GM12874 (cell line): ENCODE data around the gene HK2.

Experiments
- TF ChIP-seq, protein P1 (sequence below): IDR thresholded peaks from 2 replicates; pipeline ENCODE4 v1.5.1; 2011; ENCODE audit warnings: low read depth, mild to moderate bottlenecking, control low read depth, low read length, moderate library complexity; ENCODE audit not compliant: insufficient read depth

The HK2 gene

DNA sequence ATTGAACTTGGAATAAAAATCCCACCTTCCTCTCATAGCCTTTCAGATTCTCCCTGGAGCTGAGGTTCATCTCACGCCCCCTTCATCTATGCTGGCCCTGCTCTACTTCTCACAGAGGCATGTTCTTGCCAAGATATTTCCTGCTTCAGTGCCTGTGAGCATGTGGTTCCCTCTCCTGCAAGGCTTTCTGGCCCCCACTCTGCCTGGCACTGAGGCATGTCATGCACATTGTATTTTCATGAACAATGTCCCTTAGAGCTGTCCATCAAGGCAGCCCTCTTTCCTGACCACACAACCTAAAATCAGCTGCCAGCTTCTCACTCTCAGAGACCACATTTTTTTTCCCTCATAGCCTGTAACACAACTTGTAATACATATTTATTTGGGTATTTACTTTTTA is 18.0 kb upstream of the HK2 start:
- TF ChIP-seq, protein P1, sequence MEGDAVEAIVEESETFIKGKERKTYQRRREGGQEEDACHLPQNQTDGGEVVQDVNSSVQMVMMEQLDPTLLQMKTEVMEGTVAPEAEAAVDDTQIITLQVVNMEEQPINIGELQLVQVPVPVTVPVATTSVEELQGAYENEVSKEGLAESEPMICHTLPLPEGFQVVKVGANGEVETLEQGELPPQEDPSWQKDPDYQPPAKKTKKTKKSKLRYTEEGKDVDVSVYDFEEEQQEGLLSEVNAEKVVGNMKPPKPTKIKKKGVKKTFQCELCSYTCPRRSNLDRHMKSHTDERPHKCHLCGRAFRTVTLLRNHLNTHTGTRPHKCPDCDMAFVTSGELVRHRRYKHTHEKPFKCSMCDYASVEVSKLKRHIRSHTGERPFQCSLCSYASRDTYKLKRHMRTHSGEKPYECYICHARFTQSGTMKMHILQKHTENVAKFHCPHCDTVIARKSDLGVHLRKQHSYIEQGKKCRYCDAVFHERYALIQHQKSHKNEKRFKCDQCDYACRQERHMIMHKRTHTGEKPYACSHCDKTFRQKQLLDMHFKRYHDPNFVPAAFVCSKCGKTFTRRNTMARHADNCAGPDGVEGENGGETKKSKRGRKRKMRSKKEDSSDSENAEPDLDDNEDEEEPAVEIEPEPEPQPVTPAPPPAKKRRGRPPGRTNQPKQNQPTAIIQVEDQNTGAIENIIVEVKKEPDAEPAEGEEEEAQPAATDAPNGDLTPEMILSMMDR, result no peak

DNA sequence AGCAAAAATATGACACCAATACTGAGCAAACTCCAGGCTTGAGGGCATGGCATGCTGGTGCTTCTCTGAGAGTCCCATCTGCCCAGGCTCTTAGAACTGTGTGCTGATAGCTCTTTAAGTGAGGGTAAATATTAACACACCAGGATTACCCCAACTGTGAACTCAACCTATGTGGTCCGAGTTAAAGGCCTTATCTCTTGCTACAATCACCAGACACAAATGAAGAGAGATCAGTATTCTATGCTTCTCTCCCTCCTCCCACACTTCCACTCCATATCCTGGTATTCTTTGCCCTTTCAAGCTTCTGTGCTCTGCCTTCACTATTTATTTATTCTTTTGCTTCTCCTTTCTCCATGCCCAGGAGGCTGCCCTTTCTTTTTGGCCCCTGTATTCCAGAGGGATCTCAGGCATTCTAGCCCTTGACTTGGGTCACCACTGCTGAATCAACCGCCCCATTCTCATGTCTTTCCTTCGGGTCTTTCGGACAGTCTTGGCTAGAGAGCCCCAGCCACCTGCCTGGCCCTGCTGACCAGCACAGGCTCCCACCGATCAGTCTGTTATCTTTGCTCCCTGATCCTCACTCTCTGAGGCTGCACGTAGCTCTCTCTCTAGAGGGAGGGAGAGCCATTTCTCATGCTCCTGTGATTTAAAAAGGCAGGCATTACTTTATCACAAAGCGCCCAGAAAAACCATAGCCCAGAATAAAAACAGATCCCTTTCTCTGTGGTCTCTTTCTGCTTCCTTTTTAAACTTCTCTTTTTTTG is 17.2 kb upstream of the HK2 start:
- TF ChIP-seq, protein P1, result no peak

DNA sequence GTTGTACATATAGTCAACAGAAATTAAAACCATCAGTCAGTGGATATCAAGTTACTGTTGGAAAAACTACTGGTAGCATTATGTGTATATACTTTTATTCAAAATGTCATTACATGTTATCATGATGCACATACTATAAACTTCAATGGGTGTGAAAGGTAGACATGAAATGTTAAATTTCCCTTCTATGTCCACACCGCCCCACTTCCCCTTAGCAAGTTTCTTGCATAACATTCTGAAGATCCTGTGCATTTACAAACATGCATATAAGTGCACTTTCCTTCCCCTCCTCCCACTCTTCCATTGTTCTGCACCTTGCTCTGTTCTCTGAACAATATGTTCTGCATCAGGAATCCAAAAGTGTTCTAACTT is 16.6 kb upstream of the HK2 start:
- TF ChIP-seq, protein P1, result no peak

DNA sequence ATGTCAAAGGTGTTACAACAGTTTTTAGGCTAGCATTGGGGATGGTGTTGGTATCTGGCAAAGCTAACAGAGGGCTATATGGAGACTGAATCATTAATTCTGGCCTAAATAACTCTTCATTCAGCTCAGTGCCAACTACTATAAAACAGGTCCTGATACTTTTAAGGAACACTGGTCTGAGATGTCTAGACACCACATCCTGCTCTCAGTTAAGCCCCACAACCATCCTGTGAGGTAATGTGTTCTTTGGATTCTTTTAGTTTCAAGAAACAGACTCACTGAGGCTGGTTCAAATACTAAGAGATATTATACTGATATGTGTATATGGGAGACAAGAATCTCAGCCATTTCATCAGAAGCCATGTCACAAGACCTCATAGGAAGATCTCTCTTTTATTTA is 14.2 kb upstream of the HK2 start:
- TF ChIP-seq, protein P1, result no peak

DNA sequence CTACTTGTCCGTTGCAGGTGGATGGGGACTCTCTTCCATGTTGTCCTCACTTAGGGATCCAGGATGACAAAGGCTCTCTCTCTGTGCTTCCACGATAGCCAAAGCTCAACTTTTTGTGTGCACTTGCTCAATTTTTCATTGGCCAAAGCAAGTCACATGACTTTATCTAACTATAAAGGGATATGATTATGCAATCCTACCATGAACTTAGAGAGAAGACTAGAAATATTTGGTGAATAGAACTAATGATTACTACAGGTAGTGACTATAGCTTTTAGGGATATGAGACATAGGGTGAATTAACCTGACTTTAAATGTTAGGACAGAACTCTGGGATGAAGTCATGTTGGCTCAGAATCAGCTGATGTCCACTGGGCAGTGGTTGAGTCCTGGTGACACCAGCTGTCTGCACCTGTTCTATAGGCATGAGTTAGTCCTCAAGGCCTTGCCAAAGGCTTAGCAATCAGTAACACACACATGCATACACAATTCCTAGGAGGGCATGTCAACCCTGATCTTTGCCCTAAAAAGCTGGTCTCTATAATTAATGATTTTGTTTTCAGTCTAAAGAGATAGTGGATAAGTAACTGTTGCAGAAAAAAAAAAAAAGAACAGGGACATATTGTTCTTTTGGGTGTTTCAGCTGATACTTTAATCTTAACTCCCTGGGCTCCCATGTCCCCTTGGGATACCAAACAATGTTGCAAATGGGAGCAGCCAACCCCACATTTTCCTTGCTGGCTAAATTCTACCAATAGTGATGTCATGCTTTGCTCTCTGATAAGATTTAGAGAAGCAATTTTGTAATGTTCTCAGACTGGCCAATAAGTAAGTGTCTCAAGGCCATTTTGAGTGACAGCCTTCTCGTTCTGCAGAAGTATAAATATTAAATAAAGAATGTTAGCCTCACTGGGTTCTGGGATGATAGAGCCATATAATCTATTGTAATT is 12.5 kb upstream of the HK2 start:
- TF ChIP-seq, protein P1, result no peak

DNA sequence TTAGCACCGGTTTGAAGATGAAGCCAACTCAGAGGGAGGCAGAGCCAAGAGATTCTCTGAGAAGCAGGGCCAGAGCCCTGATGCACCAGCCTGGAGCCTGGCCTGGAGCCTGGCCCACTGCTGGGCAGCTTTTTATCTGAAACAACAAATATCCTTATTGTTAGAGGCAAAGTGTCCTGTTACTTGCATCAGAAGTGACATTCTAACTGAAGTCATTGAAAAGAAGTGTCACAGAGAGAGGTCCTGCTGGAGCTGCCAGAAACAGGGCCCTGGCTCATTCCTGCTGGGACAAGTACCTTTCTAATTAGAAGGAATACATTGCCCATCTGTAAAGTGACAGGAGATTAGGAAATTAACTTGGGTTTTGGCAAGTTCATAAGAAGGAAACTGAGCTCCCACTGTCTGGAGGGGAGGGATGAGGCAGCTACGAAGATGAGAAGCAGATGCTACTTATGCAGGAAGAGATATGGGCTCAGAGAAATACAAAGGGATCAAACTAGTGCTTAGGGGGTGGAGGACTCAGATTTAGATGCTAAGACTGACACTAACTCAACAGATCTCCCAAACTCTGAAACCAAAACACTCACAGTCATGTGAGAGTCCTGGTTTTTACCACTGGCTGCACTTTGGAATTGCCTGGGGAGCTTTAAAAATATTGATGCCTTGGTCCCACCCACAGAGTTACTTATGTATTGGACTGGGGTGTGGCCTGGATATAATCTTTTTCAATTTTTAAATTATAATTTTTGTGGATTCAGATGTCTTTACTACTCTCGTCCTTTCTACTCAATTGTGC is 11.0 kb upstream of the HK2 start:
- TF ChIP-seq, protein P1, result no peak

DNA sequence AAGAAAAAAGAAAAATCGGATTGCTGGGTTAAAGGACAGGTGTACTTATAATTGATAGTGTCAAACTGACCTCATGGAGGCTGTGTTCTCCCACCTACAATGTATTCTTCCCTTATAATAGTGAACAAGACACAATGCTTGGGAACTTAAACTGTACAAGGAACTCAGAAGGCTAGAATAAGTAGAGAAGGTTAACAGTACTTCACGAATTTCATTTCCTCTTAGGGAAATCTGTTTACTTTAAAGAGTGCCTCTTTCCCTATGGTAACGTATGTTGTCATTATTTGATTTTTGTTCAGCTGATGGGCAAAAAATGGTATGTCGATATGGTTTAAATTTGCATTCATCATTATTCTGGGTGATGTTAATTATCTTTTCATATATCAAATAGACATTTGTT is 9.2 kb upstream of the HK2 start:
- TF ChIP-seq, protein P1, result no peak
